OCI-LY3 (cell line): Measurements from ENCODE around the gene H1-8.

Source experiments
- CTCF ChIP-seq: fragments of 200-600, 300-600 bp; sonication (generic); IDR thresholded peaks from 2 replicates; pipeline ENCODE4 v1.5.1; 2014; ENCODE audit warnings: antibody characterized with exemption, low read length, low read depth
- EZH2phosphoT487 ChIP-seq: fragments of 200-600 bp; shearing (Covaris generic); IDR thresholded peaks from 2 replicates; pipeline ENCODE4 v1.6.1; 2018; ENCODE audit warnings: antibody characterized with exemption, mixed run types, low read depth

DNA sequence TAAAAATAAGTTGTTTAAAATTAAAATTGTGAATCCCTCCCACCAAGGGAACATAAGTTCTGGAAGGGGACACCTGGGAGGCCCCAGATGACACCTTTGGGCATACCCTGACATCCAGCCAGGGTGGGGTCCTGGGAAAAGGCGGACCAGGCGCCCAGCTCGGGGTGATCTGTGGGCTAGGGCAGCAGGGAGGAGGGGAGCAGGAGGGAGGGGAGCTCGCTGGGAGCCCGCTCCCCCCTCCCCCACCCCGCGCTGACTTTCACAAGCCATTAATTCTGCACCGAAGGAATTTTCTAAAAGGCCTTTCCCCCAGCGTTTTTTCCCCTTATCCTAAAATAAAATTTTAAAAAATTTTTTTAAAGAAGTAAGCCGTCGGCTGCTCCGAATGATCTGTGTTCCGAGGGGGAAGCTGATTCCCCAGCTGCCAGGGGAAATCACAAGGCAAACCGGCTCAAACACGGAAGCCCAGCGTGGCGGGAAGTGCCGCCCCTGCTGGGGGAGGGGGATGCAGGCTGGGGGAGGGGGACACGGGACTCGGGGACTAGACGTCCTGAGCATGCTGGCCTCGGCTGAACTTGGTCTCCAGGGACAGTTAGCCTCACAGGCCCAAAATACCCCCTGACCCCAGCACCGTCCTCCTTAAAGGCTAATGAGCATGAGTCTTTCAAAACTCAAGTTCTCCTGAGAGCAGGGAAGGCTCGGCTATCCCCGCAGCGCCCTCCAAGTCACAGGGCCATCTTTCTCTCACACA lies 49.6 kb downstream of the H1-8 start:
- no peak for TF ChIP-seq CTCF
- TF ChIP-seq EZH2phosphoT487, result no peak
